IMR-90 (cell line): ENCODE data around the gene CTCFL. TPM values are rescaled to one million over a fixed set of nuclear protein-coding genes. Genes with fewer than 3 reads are reported as not detected.

ENCODE experiments used
- ATAC-seq: fragments of 200-7000 bp; cut with Tn5 transposase; 2 replicates; pipeline ENCODE4 v1.9.1; 2020; ENCODE audit warnings: low read depth, mild to moderate bottlenecking, moderate library complexity
- BruUV-seq: library from RNA; stranded (reverse); fragments of 400-500 nt; replicated peaks from 2 replicates; lab custom pipeline; 2021; lab: Mats Ljungman, UMichigan
- CTCF ChIA-PET: fragments of 300-600 bp; formaldehyde crosslinking; extraction: SDS; loops from one replicate; lab custom pipeline; 2021; ENCODE audit warnings: antibody characterized with exemption; lab: Yijun Ruan, JAX
- POLR2A ChIA-PET: fragments of 300-600 bp; sonication (Branson Sonifier 250); formaldehyde crosslinking; loops from one replicate; lab custom pipeline; 2022; ENCODE audit warnings: antibody characterized with exemption; ENCODE audit not compliant: unreplicated experiment; lab: Charles Lee
- DNase-seq: peaks from one replicate; pipeline ENCODE4 v3.0.0; 2013
- H2AFZ ChIP-seq: replicated peaks from 2 replicates; pipeline ENCODE3; 2013; ENCODE audit warnings: low read length, mild to moderate bottlenecking; ENCODE audit not compliant: poor library complexity
- H2AK5ac ChIP-seq: 2 replicates; pipeline ENCODE4 v1.6.1; 2013; ENCODE audit warnings: low read depth, low read length, inconsistent platforms
- H2AK9ac ChIP-seq: replicated peaks from 2 replicates; pipeline ENCODE3; 2013; ENCODE audit warnings: mild to moderate bottlenecking, low read depth, low read length, moderate library complexity; ENCODE audit not compliant: poor library complexity
- H2BK120ac ChIP-seq: 2 replicates; pipeline ENCODE4 v1.6.1; 2013; ENCODE audit warnings: low read depth, low read length, inconsistent platforms
- H2BK15ac ChIP-seq: 3 replicates; pipeline ENCODE4 v1.6.1; 2013; ENCODE audit warnings: low read depth, low read length, inconsistent platforms
- H2BK20ac ChIP-seq: 2 replicates; pipeline ENCODE4 v1.6.1; 2013; ENCODE audit warnings: low read depth, mild to moderate bottlenecking, inconsistent platforms, low read length, moderate library complexity
- H2BK5ac ChIP-seq: 2 replicates; pipeline ENCODE4 v1.6.1; 2013; ENCODE audit warnings: mild to moderate bottlenecking, low read depth, low read length, inconsistent platforms; ENCODE audit not compliant: poor library complexity, severe bottlenecking
- H3K14ac ChIP-seq: replicated peaks from 2 replicates; pipeline ENCODE4 v1.6.1; 2013; ENCODE audit warnings: low read depth, low read length, inconsistent platforms
- H3K18ac ChIP-seq: 2 replicates; pipeline ENCODE4 v1.6.1; 2013; ENCODE audit warnings: low read depth, low read length, control low read depth
- H3K23ac ChIP-seq: 2 replicates; pipeline ENCODE4 v1.6.1; 2013; ENCODE audit warnings: low read depth, low read length, inconsistent platforms
- H3K27ac ChIP-seq: 2 replicates; pipeline ENCODE4 v1.5.1; 2013; ENCODE audit warnings: mild to moderate bottlenecking, control low read depth, low read length; ENCODE audit not compliant: insufficient read depth
- H3K27me3 ChIP-seq: 2 replicates; pipeline ENCODE4 v1.6.1; 2013; ENCODE audit warnings: low read length; ENCODE audit not compliant: control insufficient read depth, insufficient read depth
- H3K36me3 ChIP-seq: 2 replicates; pipeline ENCODE4 v1.6.1; 2013; ENCODE audit warnings: low read length, mixed read lengths; ENCODE audit not compliant: control insufficient read depth, insufficient read depth
- H3K4ac ChIP-seq: 2 replicates; pipeline ENCODE4 v1.6.1; 2013; ENCODE audit warnings: low read depth, low read length, inconsistent platforms
- H3K4me1 ChIP-seq: 2 replicates; pipeline ENCODE4 v1.6.1; 2013; ENCODE audit warnings: low read length, mixed read lengths; ENCODE audit not compliant: control insufficient read depth, insufficient read depth
- H3K4me2 ChIP-seq: 2 replicates; pipeline ENCODE4 v1.6.1; 2013; ENCODE audit warnings: low read depth, mild to moderate bottlenecking, control low read depth, low read length, moderate library complexity
- H3K4me3 ChIP-seq: 2 replicates; pipeline ENCODE4 v1.5.1; 2013; ENCODE audit warnings: low read depth, mild to moderate bottlenecking, control low read depth, low read length, moderate library complexity; ENCODE audit not compliant: insufficient read depth
- H3K56ac ChIP-seq: 2 replicates; pipeline ENCODE4 v1.6.1; 2013; ENCODE audit warnings: low read length, inconsistent platforms; ENCODE audit not compliant: insufficient read depth; ENCODE audit errors: extremely low read depth
- H3K79me1 ChIP-seq, 2 experiments: 2 replicates each; pipeline ENCODE4 v1.6.1; 2013; ENCODE audit warnings: low read length in 2 of 2, inconsistent platforms in 1 of 2, low read depth in 1 of 2
- H3K9ac ChIP-seq: 2 replicates; pipeline ENCODE4 v1.6.1; 2013; ENCODE audit warnings: low read depth, low read length, control low read depth
- H3K9me1 ChIP-seq: 2 replicates; pipeline ENCODE4 v1.6.1; 2013; ENCODE audit warnings: low read length, inconsistent platforms; ENCODE audit not compliant: insufficient read depth
- H3K9me3 ChIP-seq: 2 replicates; pipeline ENCODE4 v1.6.1; 2013; ENCODE audit warnings: low read length; ENCODE audit not compliant: control insufficient read depth, insufficient read depth
- H4K20me1 ChIP-seq: 2 replicates; pipeline ENCODE4 v1.6.1; 2013; ENCODE audit warnings: low read length, inconsistent platforms; ENCODE audit not compliant: insufficient read depth
- H4K5ac ChIP-seq: 2 replicates; pipeline ENCODE4 v1.6.1; 2013; ENCODE audit warnings: mild to moderate bottlenecking, low read depth, low read length, control low read depth
- H4K8ac ChIP-seq, 2 experiments: 2 replicates each; pipeline ENCODE4 v1.6.1; 2013; ENCODE audit warnings: low read depth in 2 of 2, low read length in 2 of 2, control low read depth in 1 of 2, inconsistent platforms in 1 of 2
- H4K91ac ChIP-seq: 2 replicates; pipeline ENCODE4 v1.6.1; 2013; ENCODE audit warnings: low read depth, low read length, inconsistent platforms; ENCODE audit not compliant: insufficient read depth
- CEBPB ChIP-seq: IDR thresholded peaks from 2 replicates; pipeline ENCODE4 v1.6.1; 2012; ENCODE audit warnings: low read depth, low read length, improper control_type of control experiment
- CHD1 ChIP-seq: IDR thresholded peaks from 2 replicates; pipeline ENCODE4 v1.6.1; 2012; ENCODE audit warnings: low read depth, low read length, improper control_type of control experiment
- FOS ChIP-seq: fragments of 150-350 bp; IDR thresholded peaks from 2 replicates; pipeline ENCODE4 v1.6.1; 2016; ENCODE audit warnings: low read depth, low read length
- MAFK ChIP-seq: IDR thresholded peaks from 2 replicates; pipeline ENCODE4 v1.6.1; 2012; ENCODE audit warnings: low read depth, low read length, improper control_type of control experiment
- MAZ ChIP-seq: IDR thresholded peaks from 2 replicates; pipeline ENCODE4 v1.6.1; 2012; ENCODE audit warnings: low read depth, mild to moderate bottlenecking, low read length, improper control_type of control experiment, moderate library complexity, borderline replicate concordance
- RAD21 ChIP-seq: IDR thresholded peaks from 2 replicates; pipeline ENCODE4 v1.6.1; 2012; ENCODE audit warnings: low read length, improper control_type of control experiment
- SMC3 ChIP-seq: fragments of 150-350 bp; IDR thresholded peaks from 2 replicates; pipeline ENCODE4 v1.6.1; 2016; ENCODE audit warnings: low read depth, mild to moderate bottlenecking, antibody characterized with exemption, low read length, moderate library complexity
- USF2 ChIP-seq: fragments of 150-350 bp; IDR thresholded peaks from 2 replicates; pipeline ENCODE4 v1.6.1; 2017; ENCODE audit warnings: mild to moderate bottlenecking, antibody characterized with exemption, low read length, low read depth
- WGBS, 2 experiments: methylation state at CpG; one replicate each; pipeline versions ENCODE4 v1.1.5 to v1.1.7; 2013; ENCODE audit warnings: missing lambda C conversion rate in 2 of 2; ENCODE audit not compliant: insufficient read length in 1 of 2; ENCODE audit errors: extremely low coverage in 2 of 2; 5-methylcytosine and 5-hydroxymethylcytosine counted together
- dilution Hi-C: fragments of 300-500 bp; cut with HindIII; formaldehyde crosslinking; loops from one replicate; pipeline ENCODE4 v1.14.3; 2018; ENCODE audit warnings: low sequenced_read_pairs; ENCODE audit not compliant: unreplicated experiment
- in situ Hi-C: fragments of 300-500 bp; cut with MboI; formaldehyde crosslinking; loops from 3 replicates; pipeline ENCODE4 v1.14.3; 2019; ENCODE audit warnings: low sequenced_read_pairs, inconsistent platforms, mixed read lengths
- intact Hi-C: fragments of 100-400 bp; cut with micrococcal nuclease; formaldehyde crosslinking; loops from 2 replicates; pipeline ENCODE4 v1.10.0; 2022
- polyA plus RNA-seq, 3 experiments: library from polyadenylated mRNA; depleted of rRNA; stranded (reverse); fragments of >200 nt; gene quantifications; 2 replicates each; pipeline ENCODE4 v1.2.3, GENCODE V29; 2012; ENCODE audit warnings: low replicate concordance in 1 of 3
- total RNA-seq: library from RNA; depleted of rRNA; stranded (reverse); fragments of >200 nt; gene quantifications from 2 replicates; pipeline ENCODE4 v1.2.3, GENCODE V29; 2012
- TF ChIP-seq, protein P1 (sequence below): fragments of 150-350 bp; IDR thresholded peaks from 2 replicates; pipeline ENCODE4 v1.6.1; 2016; ENCODE audit warnings: low read depth, mild to moderate bottlenecking, low read length, moderate library complexity, borderline replicate concordance
- TF ChIP-seq, protein P2 (sequence below): conservative IDR thresholded peaks from 2 replicates; pipeline ENCODE4 v1.5.1; 2012; ENCODE audit warnings: mild to moderate bottlenecking, low read depth, low read length, improper control_type of control experiment

Gene CTCFL
- total and polyA plus RNA-seq, 2 of the 4 experiments (the other 2 are of a cell fraction): not detected

GRCh38 chr20:57562541-57563465, 37.9 kb upstream of the CTCFL start:
- no peak overlapping the region for H2BK20ac ChIP-seq
- ChIA-PET CTCF (no interaction called here), POLR2A (no interaction called here)
- H2BK5ac ChIP-seq: no peak overlapping the region
- intact Hi-C loops: no loop called here
- no peak overlapping the region for H2BK120ac ChIP-seq
- H3K27ac ChIP-seq: no peak overlapping the region
- H3K4me2 ChIP-seq: no peak overlapping the region
- H3K79me1 ChIP-seq: no peaks in the 10 kb centered on the region
- peaks cover 7% of the 10 kb centered on the region for H3K27me3 ChIP-seq
- no peak overlapping the region for H2AK9ac ChIP-seq
- H3K9me3 ChIP-seq: no peaks in the 10 kb centered on the region
- no peak overlapping the region for H3K18ac ChIP-seq
- no peak overlapping the region for H3K23ac ChIP-seq
- H3K56ac ChIP-seq: no peak overlapping the region
- no TSS peak for BruUV-seq
- H3K14ac ChIP-seq: no peak overlapping the region
- in situ Hi-C loops: no loop called here
- H2AFZ ChIP-seq: no peak overlapping the region
- no peak overlapping the region for H4K5ac ChIP-seq
- no peak overlapping the region for H3K4me3 ChIP-seq
- no peak overlapping the region for H3K4ac ChIP-seq
- no peak overlapping the region for H2AK5ac ChIP-seq
- no peak overlapping the region for H4K8ac ChIP-seq
- no peaks in the 10 kb centered on the region for H3K9me1 ChIP-seq
- no peak overlapping the region for H4K91ac ChIP-seq
- H3K4me1 ChIP-seq: no peaks in the 10 kb centered on the region
- WGBS, 2 experiments: 82% methylated on average over 10 of the region's 35 CpGs; no CpG with 5 or more reads in 1 of the 2 experiments
- H3K36me3 ChIP-seq: no peaks in the 10 kb centered on the region
- H4K20me1 ChIP-seq: no peaks in the 10 kb centered on the region
- dilution Hi-C loops: no loop called here
- no peak for DNase-seq
- TF ChIP-seq MAFK: no peak
- no peak for TF ChIP-seq RAD21
- TF ChIP-seq, protein P1, sequence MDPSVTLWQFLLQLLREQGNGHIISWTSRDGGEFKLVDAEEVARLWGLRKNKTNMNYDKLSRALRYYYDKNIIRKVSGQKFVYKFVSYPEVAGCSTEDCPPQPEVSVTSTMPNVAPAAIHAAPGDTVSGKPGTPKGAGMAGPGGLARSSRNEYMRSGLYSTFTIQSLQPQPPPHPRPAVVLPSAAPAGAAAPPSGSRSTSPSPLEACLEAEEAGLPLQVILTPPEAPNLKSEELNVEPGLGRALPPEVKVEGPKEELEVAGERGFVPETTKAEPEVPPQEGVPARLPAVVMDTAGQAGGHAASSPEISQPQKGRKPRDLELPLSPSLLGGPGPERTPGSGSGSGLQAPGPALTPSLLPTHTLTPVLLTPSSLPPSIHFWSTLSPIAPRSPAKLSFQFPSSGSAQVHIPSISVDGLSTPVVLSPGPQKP: no peak
- no peak for TF ChIP-seq CEBPB
- no peak for TF ChIP-seq SMC3
- TF ChIP-seq, protein P2, sequence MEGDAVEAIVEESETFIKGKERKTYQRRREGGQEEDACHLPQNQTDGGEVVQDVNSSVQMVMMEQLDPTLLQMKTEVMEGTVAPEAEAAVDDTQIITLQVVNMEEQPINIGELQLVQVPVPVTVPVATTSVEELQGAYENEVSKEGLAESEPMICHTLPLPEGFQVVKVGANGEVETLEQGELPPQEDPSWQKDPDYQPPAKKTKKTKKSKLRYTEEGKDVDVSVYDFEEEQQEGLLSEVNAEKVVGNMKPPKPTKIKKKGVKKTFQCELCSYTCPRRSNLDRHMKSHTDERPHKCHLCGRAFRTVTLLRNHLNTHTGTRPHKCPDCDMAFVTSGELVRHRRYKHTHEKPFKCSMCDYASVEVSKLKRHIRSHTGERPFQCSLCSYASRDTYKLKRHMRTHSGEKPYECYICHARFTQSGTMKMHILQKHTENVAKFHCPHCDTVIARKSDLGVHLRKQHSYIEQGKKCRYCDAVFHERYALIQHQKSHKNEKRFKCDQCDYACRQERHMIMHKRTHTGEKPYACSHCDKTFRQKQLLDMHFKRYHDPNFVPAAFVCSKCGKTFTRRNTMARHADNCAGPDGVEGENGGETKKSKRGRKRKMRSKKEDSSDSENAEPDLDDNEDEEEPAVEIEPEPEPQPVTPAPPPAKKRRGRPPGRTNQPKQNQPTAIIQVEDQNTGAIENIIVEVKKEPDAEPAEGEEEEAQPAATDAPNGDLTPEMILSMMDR: no peak
- TF ChIP-seq CHD1: no peak
- no peak for TF ChIP-seq FOS
- TF ChIP-seq MAZ: no peak
- TF ChIP-seq USF2: no peak
- H3K9ac ChIP-seq: no peak overlapping the region
- no peak for ATAC-seq
- no peak overlapping the region for H2BK15ac ChIP-seq
